NOMO-1 (cell line): ENCODE results near the gene ZNF529.

Experiments
- DNase-seq, 2 experiments: peaks; one replicate each; lab custom pipeline; 2025; ENCODE audit not compliant: unreplicated experiment in 2 of 2; lab: John Stamatoyannopoulos, UW

The ZNF529 gene

GRCh38 chr19:36514012-36514612, 59.0 kb downstream of the ZNF529 start:
- DNase-seq = no peak

GRCh38 chr19:36508325-36508724, 64.8 kb downstream of the ZNF529 start:
- no peak for DNase-seq

DNA sequence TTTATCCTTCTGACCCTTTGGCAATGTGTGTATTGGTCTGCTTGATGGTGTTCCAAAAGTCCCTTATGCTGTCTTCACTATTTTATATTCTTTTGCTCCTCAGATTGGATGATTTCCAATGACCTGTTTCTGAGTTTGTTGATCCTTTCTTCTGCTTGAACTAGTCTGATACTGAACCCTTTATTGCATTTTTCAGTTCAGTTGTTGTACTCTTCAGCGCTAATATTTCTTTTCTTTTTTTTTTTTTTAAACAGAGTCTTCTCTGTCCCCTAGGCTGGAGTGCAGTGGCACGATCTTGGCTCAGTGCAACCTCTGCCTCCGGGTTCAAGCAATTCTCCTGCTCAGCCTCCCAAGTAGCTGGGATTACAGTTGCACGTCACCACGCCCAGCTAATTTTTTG, 71.1 kb downstream of the ZNF529 start:
- DNase-seq = no peak

GRCh38 chr19:36497001-36497400, 76.1 kb downstream of the ZNF529 start:
- no peak for DNase-seq
